Neural cell (in vitro differentiated cells): ENCODE data around the gene RGS1. TPM values are rescaled to one million over a fixed set of nuclear protein-coding genes. Genes with fewer than 3 reads are reported as not detected.

ENCODE experiments used
- H2AFZ ChIP-seq: fragments of 200-600, 300-800 bp; sonication (generic), shearing (Covaris generic); 2 replicates; pipeline ENCODE4 v1.6.0; 2014; ENCODE audit warnings: low read depth, mild to moderate bottlenecking, antibody characterized with exemption, low read length, moderate library complexity
- H3F3A ChIP-seq: fragments of 200-600 bp; shearing (Covaris generic); 2 replicates; pipeline ENCODE4 v1.6.1; 2016; ENCODE audit warnings: mild to moderate bottlenecking, moderate library complexity, mixed read lengths, antibody characterized with exemption, low read length; ENCODE audit not compliant: insufficient read depth, poor library complexity, severe bottlenecking
- H3K27ac ChIP-seq: fragments of 200-600, 300-800 bp; sonication (generic), shearing (Covaris generic); 2 replicates; pipeline ENCODE4 v1.5.1; 2014; ENCODE audit warnings: mild to moderate bottlenecking, low read length, moderate library complexity
- H3K27me3 ChIP-seq: fragments of 300-800, 200-600 bp; sonication (generic), shearing (Covaris generic); 2 replicates; pipeline ENCODE4 v1.6.0; 2014; ENCODE audit warnings: mild to moderate bottlenecking, low read depth, low read length, moderate library complexity; ENCODE audit not compliant: insufficient read depth
- H3K36me3 ChIP-seq: fragments of 300-800, 200-600 bp; sonication (generic), shearing (Covaris generic); 2 replicates; pipeline ENCODE4 v1.5.1; 2014; ENCODE audit warnings: mild to moderate bottlenecking, antibody characterized with exemption, low read length, moderate library complexity; ENCODE audit not compliant: insufficient read depth
- H3K4me2 ChIP-seq: fragments of 300-800, 200-600 bp; sonication (generic), shearing (Covaris generic); 2 replicates; pipeline ENCODE4 v1.6.0; 2014; ENCODE audit warnings: mild to moderate bottlenecking, low read length
- H3K4me3 ChIP-seq: fragments of 300-800, 200-600 bp; sonication (generic), shearing (Covaris generic); 2 replicates; pipeline ENCODE4 v1.5.1; 2014; ENCODE audit warnings: mild to moderate bottlenecking, low read length, moderate library complexity
- H3K79me2 ChIP-seq: fragments of 200-600 bp; shearing (Covaris generic); replicated peaks from 2 replicates; pipeline ENCODE4 v1.6.0; 2014; ENCODE audit warnings: mild to moderate bottlenecking, low read length, moderate library complexity; ENCODE audit not compliant: insufficient read depth
- H3K9ac ChIP-seq: fragments of 300-800, 200-600 bp; sonication (generic), shearing (Covaris generic); 2 replicates; pipeline ENCODE4 v1.6.1; 2016; ENCODE audit warnings: mild to moderate bottlenecking, low read length, mixed read lengths
- H3K9me2 ChIP-seq: fragments of 200-600 bp; shearing (Covaris generic); 2 replicates; pipeline ENCODE4 v1.6.1; 2016; ENCODE audit warnings: mild to moderate bottlenecking, low read length, mixed read lengths; ENCODE audit not compliant: insufficient read depth
- H3K9me3 ChIP-seq: fragments of 200-600, 300-800 bp; sonication (generic), shearing (Covaris generic); 2 replicates; pipeline ENCODE4 v1.6.1; 2016; ENCODE audit warnings: mild to moderate bottlenecking, mixed run types, low read length, moderate library complexity, mixed read lengths
- H4K20me1 ChIP-seq: fragments of 200-600 bp; shearing (Covaris generic); 2 replicates; pipeline ENCODE4 v1.6.1; 2016; ENCODE audit warnings: mild to moderate bottlenecking, mixed run types; ENCODE audit not compliant: insufficient read depth
- EP300 ChIP-seq: fragments of 450-650 bp; conservative IDR thresholded peaks from 2 replicates; pipeline ENCODE4 v1.6.1; 2014; ENCODE audit warnings: antibody characterized with exemption, mild to moderate bottlenecking, moderate library complexity; ENCODE audit not compliant: poor library complexity, severe bottlenecking
- EZH2 ChIP-seq: fragments of 200-600, 300-800 bp; shearing (Covaris generic), sonication (generic); IDR thresholded peaks from 2 replicates; pipeline ENCODE4 v1.6.1; 2014; ENCODE audit warnings: antibody characterized with exemption, low read length, borderline replicate concordance, mild to moderate bottlenecking; ENCODE audit not compliant: insufficient read depth, poor library complexity, severe bottlenecking
- MXI1 ChIP-seq: fragments of 450-650 bp; conservative IDR thresholded peaks from 2 replicates; pipeline ENCODE4 v1.6.1; 2014; ENCODE audit warnings: antibody characterized with exemption, mild to moderate bottlenecking; ENCODE audit not compliant: poor library complexity, severe bottlenecking
- POLR2AphosphoS5 ChIP-seq: IDR thresholded peaks from 2 replicates; pipeline ENCODE4 v1.6.1; 2012
- RAD21 ChIP-seq: fragments of 450-650 bp; conservative IDR thresholded peaks from 2 replicates; pipeline ENCODE4 v1.6.1; 2014; ENCODE audit warnings: antibody characterized with exemption, mild to moderate bottlenecking, moderate library complexity
- REST ChIP-seq: IDR thresholded peaks from 2 replicates; pipeline ENCODE4 v1.6.1; 2012; ENCODE audit warnings: borderline replicate concordance
- SMC3 ChIP-seq: fragments of 450-650 bp; conservative IDR thresholded peaks from 2 replicates; pipeline ENCODE4 v1.6.1; 2014; ENCODE audit warnings: antibody characterized with exemption, mild to moderate bottlenecking, moderate library complexity; ENCODE audit not compliant: poor library complexity
- TAF1 ChIP-seq: IDR thresholded peaks from 2 replicates; pipeline ENCODE4 v1.6.1; 2012; ENCODE audit warnings: low read depth
- polyA plus RNA-seq: library from polyadenylated mRNA; depleted of rRNA; stranded (reverse); fragments of >200 nt; gene quantifications from 2 replicates; pipeline ENCODE4 v1.2.3, GENCODE V29; 2014
- TF ChIP-seq, protein P1 (sequence below): fragments of 450-650 bp; IDR thresholded peaks from 2 replicates; pipeline ENCODE4 v1.5.1; 2014; ENCODE audit warnings: antibody characterized with exemption, mild to moderate bottlenecking, moderate library complexity; ENCODE audit not compliant: poor library complexity, severe bottlenecking

The RGS1 gene
- polyA plus RNA-seq, 1 donor from 2014 or later, result not detected

- H3K4me3 ChIP-seq, result no peak overlapping the region
- H3K9me2 ChIP-seq, result no peaks in the 10 kb centered on the region
- H3K27me3 ChIP-seq, result no peaks in the 10 kb centered on the region
- no peaks in the 10 kb centered on the region for H3K9me3 ChIP-seq
- no peaks in the 10 kb centered on the region for H3F3A ChIP-seq
- H3K27ac ChIP-seq, result no peak overlapping the region
- H3K4me2 ChIP-seq, result no peak overlapping the region
- H3K36me3 ChIP-seq, result no peaks in the 10 kb centered on the region
- no peaks in the 10 kb centered on the region for H3K79me2 ChIP-seq
- H3K9ac ChIP-seq, result no peak overlapping the region
- no peaks in the 10 kb centered on the region for H4K20me1 ChIP-seq
- TF ChIP-seq EZH2 (no peak), RAD21 (no peak), EP300 (no peak), MXI1 (no peak), TAF1 (no peak), SMC3 (no peak), REST (no peak), POLR2AphosphoS5 (no peak)
- TF ChIP-seq, protein P1, sequence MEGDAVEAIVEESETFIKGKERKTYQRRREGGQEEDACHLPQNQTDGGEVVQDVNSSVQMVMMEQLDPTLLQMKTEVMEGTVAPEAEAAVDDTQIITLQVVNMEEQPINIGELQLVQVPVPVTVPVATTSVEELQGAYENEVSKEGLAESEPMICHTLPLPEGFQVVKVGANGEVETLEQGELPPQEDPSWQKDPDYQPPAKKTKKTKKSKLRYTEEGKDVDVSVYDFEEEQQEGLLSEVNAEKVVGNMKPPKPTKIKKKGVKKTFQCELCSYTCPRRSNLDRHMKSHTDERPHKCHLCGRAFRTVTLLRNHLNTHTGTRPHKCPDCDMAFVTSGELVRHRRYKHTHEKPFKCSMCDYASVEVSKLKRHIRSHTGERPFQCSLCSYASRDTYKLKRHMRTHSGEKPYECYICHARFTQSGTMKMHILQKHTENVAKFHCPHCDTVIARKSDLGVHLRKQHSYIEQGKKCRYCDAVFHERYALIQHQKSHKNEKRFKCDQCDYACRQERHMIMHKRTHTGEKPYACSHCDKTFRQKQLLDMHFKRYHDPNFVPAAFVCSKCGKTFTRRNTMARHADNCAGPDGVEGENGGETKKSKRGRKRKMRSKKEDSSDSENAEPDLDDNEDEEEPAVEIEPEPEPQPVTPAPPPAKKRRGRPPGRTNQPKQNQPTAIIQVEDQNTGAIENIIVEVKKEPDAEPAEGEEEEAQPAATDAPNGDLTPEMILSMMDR, result no peak
- no peak overlapping the region for H2AFZ ChIP-seq
Measured at GRCh38 chr1:192546596-192547190, 28.9 kb upstream of the RGS1 start.

DNA sequence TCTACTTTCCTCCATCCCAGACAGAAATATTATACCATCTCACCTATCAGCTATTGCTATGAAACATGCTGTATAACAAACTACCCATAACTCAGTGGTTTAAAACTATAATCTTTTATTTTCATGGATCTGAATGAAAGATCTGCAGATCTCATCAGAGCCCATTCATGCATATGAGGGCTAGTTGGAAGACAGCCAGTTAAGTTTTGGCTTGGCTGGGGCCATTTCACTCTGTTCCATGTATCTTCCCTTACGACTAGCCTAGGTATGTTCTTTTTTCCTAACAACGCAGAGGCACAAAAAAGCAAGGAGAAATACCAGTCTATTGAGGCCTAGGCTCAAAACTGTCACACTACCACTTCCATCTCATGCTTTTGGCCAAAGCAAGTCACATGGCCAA lies 28.1 kb upstream of the RGS1 start:
- Histone ChIP-seq H3K27ac (no peak overlapping the region), H3K36me3 (no peaks in the 10 kb centered on the region), H3K9me2 (no peaks in the 10 kb centered on the region), H2AFZ (no peak overlapping the region), H3F3A (no peaks in the 10 kb centered on the region), H3K9me3 (no peaks in the 10 kb centered on the region), H3K27me3 (no peaks in the 10 kb centered on the region), H3K4me3 (no peak overlapping the region), H4K20me1 (no peaks in the 10 kb centered on the region), H3K9ac (no peak overlapping the region), H3K79me2 (no peaks in the 10 kb centered on the region), H3K4me2 (no peak overlapping the region)
- TF ChIP-seq RAD21 (no peak), MXI1 (no peak), EP300 (no peak), SMC3 (no peak), TAF1 (no peak), EZH2 (no peak), POLR2AphosphoS5 (no peak), REST (no peak)
- TF ChIP-seq, protein P1, result no peak
